ENCODE data around the gene WDR27.
"Not testable (repeated sequence)": the region's sequence is repeated elsewhere in the genome, so short reads cannot be mapped to it uniquely, and the experiment has no call there.

Gene WDR27

DNA sequence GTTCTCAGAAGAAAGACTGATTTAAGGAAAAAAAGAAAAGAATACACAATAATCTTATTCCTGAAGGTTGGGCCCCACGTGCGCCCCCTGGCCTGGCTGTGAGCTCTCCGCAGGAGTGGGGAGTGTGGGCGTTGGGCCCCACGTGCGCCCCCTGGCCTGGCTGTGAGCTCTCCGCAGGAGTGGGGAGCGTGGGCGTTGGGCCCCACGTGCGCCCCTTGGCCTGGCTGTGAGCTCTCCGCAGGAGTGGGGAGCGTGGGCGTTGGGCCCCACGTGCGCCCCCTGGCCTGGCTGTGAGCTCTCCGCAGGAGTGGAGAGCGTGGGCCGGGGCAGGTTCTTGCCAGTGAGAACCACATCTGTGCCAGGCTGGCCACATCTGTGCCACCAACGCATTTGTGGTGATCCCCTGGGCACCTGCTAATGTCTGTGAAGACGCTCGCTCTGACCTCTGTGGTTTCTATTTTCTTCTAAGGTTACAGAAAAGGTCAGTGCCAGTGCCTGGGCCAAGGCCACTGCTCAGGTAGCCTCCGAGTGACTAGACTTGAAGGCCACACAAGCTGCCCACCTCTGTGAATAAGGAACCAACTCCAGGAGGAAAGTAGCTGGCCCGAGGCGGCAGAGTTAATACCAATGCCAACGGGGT lies 41.0 kb downstream of the WDR27 start:
- DNase-seq, result no peak

DNA sequence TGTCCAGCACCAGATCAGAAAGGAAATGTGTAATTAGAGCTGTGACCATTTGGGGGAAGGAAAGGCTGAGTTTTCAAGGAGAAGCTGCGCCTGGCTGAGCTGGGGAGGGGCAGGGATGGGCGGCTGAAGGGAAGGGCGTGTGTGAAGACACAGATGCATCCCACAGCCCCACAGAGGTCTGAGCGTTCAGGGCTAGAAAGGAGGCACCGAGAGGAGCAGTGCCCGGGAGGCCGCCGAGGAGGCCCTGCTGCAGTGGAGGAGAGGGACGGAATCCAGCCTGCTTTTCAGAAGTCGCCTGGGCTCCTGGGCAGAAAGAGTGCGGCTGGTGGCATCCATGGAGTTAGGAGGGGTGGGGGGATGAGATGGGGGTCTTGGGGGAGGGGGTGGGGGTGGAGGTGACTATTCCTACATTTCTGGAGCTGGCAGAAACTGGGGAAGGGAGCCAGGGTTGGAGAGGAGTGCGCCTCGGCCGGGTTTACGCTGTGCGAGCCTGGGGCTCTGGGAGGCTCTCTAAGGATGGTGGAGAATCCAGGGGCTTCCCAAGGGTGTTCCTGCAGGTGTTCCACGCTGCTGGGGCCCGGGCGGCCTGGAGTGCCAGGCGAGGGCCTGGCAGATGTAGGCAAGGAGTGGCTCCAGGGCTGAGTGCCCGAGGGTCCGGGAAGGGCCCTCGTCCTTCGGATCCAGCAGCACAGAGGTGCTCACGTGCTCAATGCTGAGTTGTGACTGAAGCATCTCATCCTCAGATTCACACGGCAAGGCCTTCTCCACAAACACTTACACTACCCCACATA lies 41.8 kb downstream of the WDR27 start:
- no peak for DNase-seq

GRCh38 chr6:169657284-169657610 lies 44.6 kb downstream of the WDR27 start:
- no peak for DNase-seq

DNA sequence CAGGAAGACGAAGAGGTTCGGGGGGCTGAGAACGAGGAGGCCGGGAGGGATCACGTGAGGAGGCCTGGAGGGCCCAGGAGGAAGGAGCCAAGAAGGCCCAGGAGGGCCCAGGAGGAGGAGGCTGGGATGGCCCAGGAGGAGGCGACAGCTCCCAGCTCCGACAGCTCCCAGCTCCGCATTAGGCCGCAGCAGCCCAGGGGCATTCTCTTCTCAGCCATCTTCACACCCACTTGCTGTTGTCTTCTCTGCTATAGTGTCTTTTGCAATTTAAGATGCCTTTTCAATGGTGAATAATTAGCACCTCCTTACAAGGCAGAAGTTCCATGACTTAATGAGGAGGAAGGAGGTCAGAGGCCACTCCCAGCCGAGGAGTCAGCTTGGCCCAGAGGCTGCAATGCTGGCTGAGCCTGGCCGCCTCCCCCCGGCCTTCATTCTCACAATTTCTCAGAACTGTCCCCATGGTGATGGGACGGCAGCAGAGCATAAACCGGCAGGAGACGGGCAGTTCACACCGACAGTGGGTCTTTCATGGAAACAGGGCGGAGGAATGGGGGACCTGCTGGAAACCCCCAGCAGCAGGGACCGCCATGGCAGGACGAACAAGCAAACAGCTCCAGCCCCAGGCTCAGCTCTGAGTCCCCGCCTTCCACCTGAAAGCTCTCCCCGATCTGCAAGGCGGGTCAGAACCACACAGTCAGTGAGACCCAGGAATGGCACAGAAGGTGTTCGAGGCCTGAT lies 45.1 kb downstream of the WDR27 start:
- DNase-seq, result no peak

GRCh38 chr6:169654598-169655391 lies 47.0 kb downstream of the WDR27 start:
- peak; percentile 53 for DNase-seq

DNA sequence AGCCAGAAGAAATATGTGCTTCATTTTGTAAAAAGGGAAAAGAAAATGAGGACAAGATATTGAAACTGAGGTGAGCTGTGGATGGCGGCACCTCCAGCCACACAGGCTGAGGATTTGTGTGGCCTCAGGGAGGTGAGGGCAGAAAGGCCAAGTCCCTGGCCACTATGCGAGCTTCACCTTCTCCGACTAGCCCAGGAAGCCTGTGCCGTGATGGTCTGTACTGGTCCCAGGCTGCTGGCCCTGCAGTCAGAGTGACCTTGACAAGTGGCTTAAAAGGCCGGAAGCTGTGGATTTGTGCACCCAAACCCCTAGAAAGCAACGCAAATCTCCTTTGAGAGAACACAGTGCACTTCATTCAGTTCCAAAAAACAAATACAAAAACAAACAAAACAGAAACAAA lies 48.1 kb downstream of the WDR27 start:
- DNase-seq, result no peak

DNA sequence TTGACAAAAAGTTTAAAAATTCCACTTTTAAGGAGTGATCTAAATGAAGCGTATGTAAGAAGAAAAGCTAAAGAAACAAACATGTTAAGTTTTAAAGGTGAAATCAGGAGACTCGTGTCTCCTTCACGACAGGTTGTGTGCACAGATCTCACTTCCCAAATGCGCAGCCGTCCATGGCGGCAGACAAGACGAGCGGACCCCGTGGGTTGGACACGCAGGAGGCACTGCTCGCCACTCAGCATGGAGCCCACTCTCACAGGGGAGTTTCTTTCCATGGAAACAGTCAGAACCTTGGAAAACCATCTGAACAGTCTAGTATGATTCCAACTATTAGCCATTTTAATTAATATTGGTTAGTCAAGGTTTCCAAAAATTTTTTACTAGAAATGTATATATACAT lies 48.9 kb downstream of the WDR27 start:
- DNase-seq, result no peak

GRCh38 chr6:169651498-169651897 lies 50.3 kb downstream of the WDR27 start:
- DNase-seq, result no peak

DNA sequence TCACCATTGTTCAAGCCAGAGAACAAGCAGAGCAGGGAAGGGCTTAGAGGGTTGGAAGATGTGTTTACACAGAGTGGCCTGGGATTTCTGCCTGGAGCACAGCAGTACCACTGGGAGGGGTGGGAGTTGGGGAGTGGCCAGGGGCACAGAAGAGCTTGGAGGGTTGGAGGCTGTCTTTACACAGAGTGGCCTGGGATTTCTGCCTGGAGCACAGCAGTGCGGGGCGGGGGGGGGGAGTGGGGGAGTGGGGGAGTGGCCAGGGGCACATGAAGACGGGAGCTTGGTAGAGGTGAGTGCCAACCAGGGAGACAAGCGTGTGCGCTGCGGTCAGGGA lies 50.9 kb downstream of the WDR27 start:
- no peak for DNase-seq

- DNase-seq, result no peak
Observed at GRCh38 chr6:169650241-169650958, 51.4 kb downstream of the WDR27 start.

GRCh38 chr6:169648617-169649016 lies 53.2 kb downstream of the WDR27 start:
- DNase-seq, result no peak

DNA sequence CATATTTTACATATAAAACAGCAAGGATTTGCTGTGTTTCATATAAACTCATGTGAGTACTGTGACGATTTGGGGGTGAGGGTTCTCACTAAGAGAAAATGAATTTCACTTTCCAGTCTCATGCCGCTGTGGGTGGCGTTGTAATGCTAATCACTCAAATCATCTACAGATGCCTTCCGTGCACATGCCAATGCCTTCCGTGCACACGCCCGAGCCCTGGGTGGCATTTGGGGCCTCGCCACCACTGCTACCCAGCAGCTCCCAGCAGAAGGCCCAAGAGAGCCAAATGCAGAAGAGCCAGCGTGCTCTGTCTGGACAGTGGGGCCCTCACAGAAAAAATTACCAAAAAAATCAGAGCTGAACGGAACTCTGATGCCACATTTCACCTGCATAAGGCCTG lies 53.7 kb downstream of the WDR27 start:
- no peak for DNase-seq

- no peak for DNase-seq
Observed at GRCh38 chr6:169647637-169648036, 54.2 kb downstream of the WDR27 start.

DNA sequence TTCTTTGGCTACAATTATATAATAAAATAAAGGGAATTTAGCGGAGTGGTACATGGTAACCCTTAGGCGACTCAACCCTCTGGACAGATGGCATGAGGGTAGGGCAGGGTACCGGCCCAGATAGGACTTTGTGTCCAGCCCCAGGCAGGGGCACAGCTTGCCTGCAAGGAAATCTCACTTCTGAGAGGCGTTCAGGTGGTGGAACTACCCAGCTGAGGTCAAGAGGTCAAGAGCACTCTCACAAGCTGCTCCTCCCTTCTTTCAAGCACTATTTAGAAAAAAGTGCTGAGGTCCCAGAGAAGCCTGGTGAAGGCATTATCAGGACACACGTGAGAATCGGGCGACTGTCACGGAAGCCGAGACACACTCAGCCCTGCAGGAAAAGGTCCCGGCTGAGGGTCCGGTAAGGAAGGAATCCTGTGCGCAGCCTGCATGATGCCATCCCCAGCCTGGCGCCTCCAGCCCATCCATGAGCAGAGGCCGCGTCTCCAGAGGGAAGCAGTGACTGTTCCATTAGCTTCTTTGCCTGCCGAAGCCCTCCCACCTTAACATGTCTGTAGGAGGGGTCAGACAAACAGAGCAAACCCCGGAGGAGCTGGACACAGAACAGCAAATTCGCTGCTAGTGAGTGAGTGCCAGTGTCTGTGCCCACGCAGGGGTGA lies 54.8 kb downstream of the WDR27 start:
- no peak for DNase-seq

- DNase-seq, result not testable (repeated sequence)
Observed at GRCh38 chr6:169645459-169645858, 56.4 kb downstream of the WDR27 start.

- no peak for DNase-seq
Observed at GRCh38 chr6:169643521-169643920, 58.3 kb downstream of the WDR27 start.

DNA sequence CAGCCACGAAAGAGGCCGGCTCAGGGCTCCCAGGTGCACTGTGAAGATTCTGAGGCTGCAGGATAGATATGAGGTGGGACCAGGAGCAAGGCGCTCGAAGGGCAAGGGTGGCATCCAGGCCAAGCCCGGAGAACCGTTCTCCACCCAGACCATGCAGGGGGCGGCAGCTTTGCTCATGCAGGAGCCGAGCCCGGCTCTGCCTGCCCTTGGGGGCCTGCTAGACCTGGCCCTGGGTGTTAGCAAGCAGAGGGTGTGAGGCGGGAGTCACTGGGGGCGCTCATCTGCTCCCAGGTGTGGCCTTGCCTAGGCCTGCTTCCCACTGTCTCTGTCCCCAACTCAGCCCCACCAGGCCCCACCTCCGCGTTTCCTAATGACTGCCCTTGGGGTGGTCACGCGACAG lies 59.4 kb downstream of the WDR27 start:
- DNase-seq, result no peak

- DNase-seq, result no peak
Observed at GRCh38 chr6:169641461-169642085, 60.3 kb downstream of the WDR27 start.

DNA sequence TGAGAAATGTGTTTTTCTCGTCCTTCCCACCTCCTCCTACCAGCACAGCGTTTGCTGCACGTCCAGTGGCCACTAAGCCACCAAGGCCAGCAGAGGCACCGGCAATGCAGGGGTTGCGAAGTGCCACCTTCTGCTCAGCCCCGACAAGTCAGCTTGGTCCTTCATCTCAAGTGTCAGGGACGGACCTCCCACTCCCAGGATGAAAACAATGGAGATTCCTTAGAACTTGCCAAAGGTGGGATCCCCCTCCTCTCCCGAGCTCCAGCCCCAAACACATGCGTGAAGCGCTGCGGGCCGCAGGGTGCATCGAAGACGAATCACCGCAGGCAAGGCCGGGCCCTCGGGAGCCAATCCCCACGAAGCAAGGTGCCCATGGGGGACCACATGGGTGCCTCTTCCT lies 60.8 kb downstream of the WDR27 start:
- DNase-seq, result no peak

DNA sequence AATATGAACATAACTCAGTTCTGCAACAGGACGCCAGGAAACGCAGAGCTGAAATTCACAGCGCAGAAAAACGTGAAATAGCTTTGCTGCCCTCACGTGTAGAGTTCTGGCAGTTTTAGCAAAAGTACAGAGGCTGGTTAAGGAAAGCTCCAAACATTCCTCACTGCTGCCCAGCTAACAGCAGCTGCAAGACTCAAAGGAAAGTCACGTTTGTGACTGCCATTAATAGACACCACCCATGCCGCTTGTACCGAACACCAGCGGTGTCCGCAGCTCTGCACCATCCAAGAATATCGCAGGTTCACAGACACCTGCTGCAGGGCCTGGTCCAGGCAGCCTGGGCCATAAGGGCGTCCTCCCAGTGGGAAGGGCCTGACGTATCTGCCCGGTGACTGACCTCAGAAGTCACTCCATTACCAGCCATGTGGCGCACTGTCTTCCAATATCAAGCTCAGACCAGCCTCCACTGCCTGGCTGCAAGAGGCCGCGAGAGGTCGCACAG lies 61.4 kb downstream of the WDR27 start:
- DNase-seq, result no peak

GRCh38 chr6:169639653-169640278 lies 62.1 kb downstream of the WDR27 start:
- DNase-seq, result no peak
